Ovary (tissue), 3 donors: Measurements from ENCODE around the gene WFIKKN2.

Experiments used
- EP300 ChIP-seq: sonication (generic); formaldehyde crosslinking; IDR thresholded peaks from one replicate; pipeline ENCODE4 v1.6.1; 2017; ENCODE audit warnings: antibody characterized with exemption
- POLR2A ChIP-seq: fragments of 450-650 bp; IDR thresholded peaks from one replicate; pipeline ENCODE4 v1.6.1; 2017; ENCODE audit warnings: antibody characterized with exemption, mild to moderate bottlenecking, moderate library complexity
- TF ChIP-seq, protein P1 (sequence below), 3 donors: fragments of 450-650 bp in 2 of 3; fragments of 200-600 bp in 1 of 3; IDR thresholded peaks; one replicate each; pipeline versions ENCODE4 v1.5.1 to v1.8.0; 2016 to 2022; ENCODE audit warnings: antibody characterized with exemption in 3 of 3, mild to moderate bottlenecking in 1 of 3
- donor health status: DM: no; HTN: no; CAD: no.

- TF ChIP-seq, protein P1, sequence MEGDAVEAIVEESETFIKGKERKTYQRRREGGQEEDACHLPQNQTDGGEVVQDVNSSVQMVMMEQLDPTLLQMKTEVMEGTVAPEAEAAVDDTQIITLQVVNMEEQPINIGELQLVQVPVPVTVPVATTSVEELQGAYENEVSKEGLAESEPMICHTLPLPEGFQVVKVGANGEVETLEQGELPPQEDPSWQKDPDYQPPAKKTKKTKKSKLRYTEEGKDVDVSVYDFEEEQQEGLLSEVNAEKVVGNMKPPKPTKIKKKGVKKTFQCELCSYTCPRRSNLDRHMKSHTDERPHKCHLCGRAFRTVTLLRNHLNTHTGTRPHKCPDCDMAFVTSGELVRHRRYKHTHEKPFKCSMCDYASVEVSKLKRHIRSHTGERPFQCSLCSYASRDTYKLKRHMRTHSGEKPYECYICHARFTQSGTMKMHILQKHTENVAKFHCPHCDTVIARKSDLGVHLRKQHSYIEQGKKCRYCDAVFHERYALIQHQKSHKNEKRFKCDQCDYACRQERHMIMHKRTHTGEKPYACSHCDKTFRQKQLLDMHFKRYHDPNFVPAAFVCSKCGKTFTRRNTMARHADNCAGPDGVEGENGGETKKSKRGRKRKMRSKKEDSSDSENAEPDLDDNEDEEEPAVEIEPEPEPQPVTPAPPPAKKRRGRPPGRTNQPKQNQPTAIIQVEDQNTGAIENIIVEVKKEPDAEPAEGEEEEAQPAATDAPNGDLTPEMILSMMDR (IDR thresholded peaks at IDR 0.05), result no peak
- TF ChIP-seq EP300 (no peak), POLR2A (no peak)
Measured at GRCh38 chr17:50853781-50854180, 18.4 kb downstream of the WFIKKN2 start.
